GM21786 (cell line): ENCODE data around the gene NAALAD2.
"Not testable (repeated sequence)": the region's sequence is repeated elsewhere in the genome, so short reads cannot be mapped to it uniquely, and the experiment has no call there.

Experiments used
- ATAC-seq: cut with Tn5 transposase; IDR thresholded peaks from one replicate; pipeline ENCODE4 v1.9.1; 2021; ENCODE audit not compliant: unreplicated experiment

Gene NAALAD2

GRCh38 chr11:90134478-90135003 lies at the start of gene NAALAD2:
Gene NAALAD2, plus strand, starts transcription at chr11:90134663. Its CDS starts 96 bp downstream, at chr11:90134759.
- peak; percentile 91 for ATAC-seq

GRCh38 chr11:90085650-90086049 lies 48.8 kb upstream of the NAALAD2 start, which contains the start of gene UBTFL1:
Gene UBTFL1, plus strand, starts transcription at chr11:90085950. Its CDS starts 0 bp downstream, at chr11:90085950.
- not testable (repeated sequence) for ATAC-seq

- not testable (repeated sequence) for ATAC-seq
Observed at GRCh38 chr11:90088731-90089130, 45.7 kb upstream of the NAALAD2 start.

- ATAC-seq: not testable (repeated sequence)
Observed at GRCh38 chr11:90095230-90095924, 39.1 kb upstream of the NAALAD2 start.

- not testable (repeated sequence) for ATAC-seq
Observed at GRCh38 chr11:90098261-90098660, 36.2 kb upstream of the NAALAD2 start.

GRCh38 chr11:90100431-90100830 lies 34.0 kb upstream of the NAALAD2 start:
- no peak for ATAC-seq

GRCh38 chr11:90113541-90113940 lies 20.9 kb upstream of the NAALAD2 start:
- ATAC-seq: no peak

- no peak for ATAC-seq
Observed at GRCh38 chr11:90120191-90120590, 14.3 kb upstream of the NAALAD2 start.

GRCh38 chr11:90124371-90124770 lies 10.1 kb upstream of the NAALAD2 start:
- ATAC-seq: no peak

- ATAC-seq: no peak
Observed at GRCh38 chr11:90124946-90125345, 9.5 kb upstream of the NAALAD2 start.

- ATAC-seq: no peak
Observed at GRCh38 chr11:90133560-90134477, 644 bp upstream of the NAALAD2 start.

- no peak for ATAC-seq
Observed at GRCh38 chr11:90135016-90135415, 553 bp downstream of the NAALAD2 start.

- ATAC-seq: no peak
Observed at GRCh38 chr11:90148900-90149299, 14.4 kb downstream of the NAALAD2 start.

GRCh38 chr11:90166982-90167573 lies 32.6 kb downstream of the NAALAD2 start:
- not testable (repeated sequence) for ATAC-seq

GRCh38 chr11:90167704-90168103 lies 33.2 kb downstream of the NAALAD2 start:
- not testable (repeated sequence) for ATAC-seq

GRCh38 chr11:90168571-90168970 lies 34.1 kb downstream of the NAALAD2 start:
- ATAC-seq: no peak

GRCh38 chr11:90171359-90171758 lies 36.9 kb downstream of the NAALAD2 start:
- ATAC-seq: no peak

- ATAC-seq: no peak
Observed at GRCh38 chr11:90176069-90176468, 41.6 kb downstream of the NAALAD2 start.

- ATAC-seq: no peak
Observed at GRCh38 chr11:90178751-90179150, 44.3 kb downstream of the NAALAD2 start.

GRCh38 chr11:90179923-90180322 lies 45.5 kb downstream of the NAALAD2 start:
- no peak for ATAC-seq

- no peak for ATAC-seq
Observed at GRCh38 chr11:90187839-90188238, 53.4 kb downstream of the NAALAD2 start.
